ENCODE data around the gene PRRG2. TPM values are rescaled to one million over a fixed set of nuclear protein-coding genes. Genes with fewer than 3 reads are reported as not detected.

The PRRG2 gene
- total and polyA plus RNA-seq, 10 of the 15 experiments (the other 5 are each of a cell fraction or from before 2014, with no cell fraction given), result 0.09 to 2.1 (median 0.86) TPM

- FAIRE-seq (no peak), DNase-seq (ENCODE audit: low read depth, low spot score) (no peak), ATAC-seq (no peak)
- H3K27me3 ChIP-seq (replicated peaks in 1 of 2; ENCODE audit: control insufficient read depth in 2 of 2, insufficient read depth in 2 of 2, low read length in 1 of 2), result no peaks in the 10 kb centered on the region
- H2AFZ ChIP-seq (ENCODE audit: control insufficient read depth, low read depth, low read length), result no peak overlapping the region
- H3K9ac ChIP-seq (ENCODE audit: control insufficient read depth, insufficient read depth, low read length), result no peak overlapping the region
- peaks cover 5% of the 10 kb centered on the region for H3K79me2 ChIP-seq (ENCODE audit: control insufficient read depth, insufficient read depth, low read length)
- BruUV-seq (replicated peaks), result no TSS peak
- intact Hi-C loops (cut with micrococcal nuclease; ENCODE audit: unreplicated experiment), result no loop called here
- H3K4me3 ChIP-seq, result no peak overlapping the region
- ChIA-PET CTCF (interaction anchor here (0.6 to 1.4 kb wide), 2 partner anchors 45 to 1364 kb away, joined by 3 to 4 read pairs; no protein-coding TSS in a partner anchor), SMC1A (ENCODE audit: uncharacterized antibody, unreplicated experiment) (no interaction called here), RAD21 (ENCODE audit: unreplicated experiment) (no interaction called here), POLR2A (interaction anchor here (1.2 kb wide), 1 partner anchor 40 kb away, joined by 4 read pairs; no protein-coding TSS in a partner anchor)
- peaks cover 5% of the 10 kb centered on the region for H3K4me1 ChIP-seq (ENCODE audit: control insufficient read depth, insufficient read depth, low read length)
- H3K9me3 ChIP-seq (replicated peaks; ENCODE audit: control insufficient read depth, insufficient read depth, low read length), result no peaks in the 10 kb centered on the region
- H4K20me1 ChIP-seq (ENCODE audit: control insufficient read depth, insufficient read depth), result no peaks in the 10 kb centered on the region
- 75% methylated on average over 25 of the region's 30 CpGs for WGBS (ENCODE audit: insufficient coverage, insufficient replicate concordance, low lambda C conversion rate, missing lambda C conversion rate)
- TF ChIP-seq NR2C2 (IDR thresholded peaks at IDR 0.05; ENCODE audit: borderline replicate concordance, control insufficient read depth, insufficient read length, low read depth) (no peak), KAT2A (conservative IDR thresholded peaks at IDR 0.05; ENCODE audit: control insufficient read depth, low read depth, low read length) (no peak), BRCA1 (IDR thresholded peaks at IDR 0.05; ENCODE audit: low read depth, low read length) (no peak), JUND (IDR thresholded peaks at IDR 0.05; ENCODE audit: low read depth, low read length) (no peak), ZNF217 (IDR thresholded peaks at IDR 0.05) (no peak), CBX3 (IDR thresholded peaks at IDR 0.05; ENCODE audit: borderline replicate concordance, low read depth) (no peak), ZNF274 (IDR thresholded peaks at IDR 0.05; ENCODE audit: insufficient read depth, insufficient read length) (no peak), RBBP5 (conservative IDR thresholded peaks at IDR 0.05) (no peak), YY1 (IDR thresholded peaks at IDR 0.05; ENCODE audit: low read depth, low read length) (no peak)
- TF ChIP-seq, protein P1, sequence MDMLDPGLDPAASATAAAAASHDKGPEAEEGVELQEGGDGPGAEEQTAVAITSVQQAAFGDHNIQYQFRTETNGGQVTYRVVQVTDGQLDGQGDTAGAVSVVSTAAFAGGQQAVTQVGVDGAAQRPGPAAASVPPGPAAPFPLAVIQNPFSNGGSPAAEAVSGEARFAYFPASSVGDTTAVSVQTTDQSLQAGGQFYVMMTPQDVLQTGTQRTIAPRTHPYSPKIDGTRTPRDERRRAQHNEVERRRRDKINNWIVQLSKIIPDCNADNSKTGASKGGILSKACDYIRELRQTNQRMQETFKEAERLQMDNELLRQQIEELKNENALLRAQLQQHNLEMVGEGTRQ (IDR thresholded peaks at IDR 0.05; ENCODE audit: borderline replicate concordance, low read depth, low read length), result no peak
- TF ChIP-seq, protein P2, sequence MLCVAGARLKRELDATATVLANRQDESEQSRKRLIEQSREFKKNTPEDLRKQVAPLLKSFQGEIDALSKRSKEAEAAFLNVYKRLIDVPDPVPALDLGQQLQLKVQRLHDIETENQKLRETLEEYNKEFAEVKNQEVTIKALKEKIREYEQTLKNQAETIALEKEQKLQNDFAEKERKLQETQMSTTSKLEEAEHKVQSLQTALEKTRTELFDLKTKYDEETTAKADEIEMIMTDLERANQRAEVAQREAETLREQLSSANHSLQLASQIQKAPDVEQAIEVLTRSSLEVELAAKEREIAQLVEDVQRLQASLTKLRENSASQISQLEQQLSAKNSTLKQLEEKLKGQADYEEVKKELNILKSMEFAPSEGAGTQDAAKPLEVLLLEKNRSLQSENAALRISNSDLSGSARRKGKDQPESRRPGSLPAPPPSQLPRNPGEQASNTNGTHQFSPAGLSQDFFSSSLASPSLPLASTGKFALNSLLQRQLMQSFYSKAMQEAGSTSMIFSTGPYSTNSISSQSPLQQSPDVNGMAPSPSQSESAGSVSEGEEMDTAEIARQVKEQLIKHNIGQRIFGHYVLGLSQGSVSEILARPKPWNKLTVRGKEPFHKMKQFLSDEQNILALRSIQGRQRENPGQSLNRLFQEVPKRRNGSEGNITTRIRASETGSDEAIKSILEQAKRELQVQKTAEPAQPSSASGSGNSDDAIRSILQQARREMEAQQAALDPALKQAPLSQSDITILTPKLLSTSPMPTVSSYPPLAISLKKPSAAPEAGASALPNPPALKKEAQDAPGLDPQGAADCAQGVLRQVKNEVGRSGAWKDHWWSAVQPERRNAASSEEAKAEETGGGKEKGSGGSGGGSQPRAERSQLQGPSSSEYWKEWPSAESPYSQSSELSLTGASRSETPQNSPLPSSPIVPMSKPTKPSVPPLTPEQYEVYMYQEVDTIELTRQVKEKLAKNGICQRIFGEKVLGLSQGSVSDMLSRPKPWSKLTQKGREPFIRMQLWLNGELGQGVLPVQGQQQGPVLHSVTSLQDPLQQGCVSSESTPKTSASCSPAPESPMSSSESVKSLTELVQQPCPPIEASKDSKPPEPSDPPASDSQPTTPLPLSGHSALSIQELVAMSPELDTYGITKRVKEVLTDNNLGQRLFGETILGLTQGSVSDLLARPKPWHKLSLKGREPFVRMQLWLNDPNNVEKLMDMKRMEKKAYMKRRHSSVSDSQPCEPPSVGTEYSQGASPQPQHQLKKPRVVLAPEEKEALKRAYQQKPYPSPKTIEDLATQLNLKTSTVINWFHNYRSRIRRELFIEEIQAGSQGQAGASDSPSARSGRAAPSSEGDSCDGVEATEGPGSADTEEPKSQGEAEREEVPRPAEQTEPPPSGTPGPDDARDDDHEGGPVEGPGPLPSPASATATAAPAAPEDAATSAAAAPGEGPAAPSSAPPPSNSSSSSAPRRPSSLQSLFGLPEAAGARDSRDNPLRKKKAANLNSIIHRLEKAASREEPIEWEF (IDR thresholded peaks at IDR 0.05; ENCODE audit: insufficient replicate concordance, low read depth, low read length), result no peak
- TF ChIP-seq, protein P3, sequence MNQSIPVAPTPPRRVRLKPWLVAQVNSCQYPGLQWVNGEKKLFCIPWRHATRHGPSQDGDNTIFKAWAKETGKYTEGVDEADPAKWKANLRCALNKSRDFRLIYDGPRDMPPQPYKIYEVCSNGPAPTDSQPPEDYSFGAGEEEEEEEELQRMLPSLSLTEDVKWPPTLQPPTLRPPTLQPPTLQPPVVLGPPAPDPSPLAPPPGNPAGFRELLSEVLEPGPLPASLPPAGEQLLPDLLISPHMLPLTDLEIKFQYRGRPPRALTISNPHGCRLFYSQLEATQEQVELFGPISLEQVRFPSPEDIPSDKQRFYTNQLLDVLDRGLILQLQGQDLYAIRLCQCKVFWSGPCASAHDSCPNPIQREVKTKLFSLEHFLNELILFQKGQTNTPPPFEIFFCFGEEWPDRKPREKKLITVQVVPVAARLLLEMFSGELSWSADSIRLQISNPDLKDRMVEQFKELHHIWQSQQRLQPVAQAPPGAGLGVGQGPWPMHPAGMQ (IDR thresholded peaks at IDR 0.05; ENCODE audit: borderline replicate concordance), result no peak
- no peak overlapping the region for H3K27ac ChIP-seq (ENCODE audit: control insufficient read depth, insufficient read depth)
- in situ Hi-C loops (cut with MboI), result no loop called here
- no peaks in the 10 kb centered on the region for H3K36me3 ChIP-seq (ENCODE audit: control insufficient read depth in 2 of 2, insufficient read depth in 2 of 2, low read length in 1 of 2)
- H3K4me2 ChIP-seq (ENCODE audit: control insufficient read depth, insufficient read depth), result no peak overlapping the region
Measured at GRCh38 chr19:49636233-49636932, 55.3 kb downstream of the PRRG2 start.
